Endometrium (tissue), 2 donors: ENCODE measurements around the gene DNLZ.
"Not testable (repeated sequence)": the region's sequence is repeated elsewhere in the genome, so short reads cannot be mapped to it uniquely, and the experiment has no call there.

Experiments used
- FAIRE-seq: peaks from 2 replicates; lab custom pipeline; 2012; peaks lifted over from hg19 to GRCh38; lab: Jason Lieb, UNC
- donor health status: control.
- donor health status: control.

The DNLZ gene

GRCh38 chr9:136359774-136360718 is 3.5 kb downstream of the DNLZ start:
- no peak for FAIRE-seq

- no peak for FAIRE-seq
These were observed 4.7 kb downstream of the DNLZ start for GRCh38 chr9:136358888-136359287.

GRCh38 chr9:136358016-136358415 is 5.5 kb downstream of the DNLZ start:
- no peak for FAIRE-seq

- no peak for FAIRE-seq
These were observed 6.3 kb downstream of the DNLZ start for GRCh38 chr9:136357202-136357725.

GRCh38 chr9:136355616-136356557 is 7.7 kb downstream of the DNLZ start:
- FAIRE-seq = no peak

GRCh38 chr9:136354592-136355085 is 8.9 kb downstream of the DNLZ start:
- FAIRE-seq = no peak

- FAIRE-seq = no peak
These were observed 9.6 kb downstream of the DNLZ start for GRCh38 chr9:136353757-136354488.

- no peak for FAIRE-seq
These were observed 10.5 kb downstream of the DNLZ start for GRCh38 chr9:136353088-136353487.

- no peak for FAIRE-seq
These were observed 10.9 kb downstream of the DNLZ start for GRCh38 chr9:136352682-136353081.

GRCh38 chr9:136351868-136352267 is 11.7 kb downstream of the DNLZ start:
- not testable (repeated sequence) for FAIRE-seq

GRCh38 chr9:136351252-136351800 is 12.2 kb downstream of the DNLZ start:
- no peak for FAIRE-seq

- no peak for FAIRE-seq
These were observed 14.0 kb downstream of the DNLZ start for GRCh38 chr9:136349546-136349945.

- no peak for FAIRE-seq
These were observed 14.9 kb downstream of the DNLZ start for GRCh38 chr9:136348691-136349090.

GRCh38 chr9:136347472-136348256 is 15.9 kb downstream of the DNLZ start:
- no peak for FAIRE-seq

GRCh38 chr9:136346927-136347465 is 16.5 kb downstream of the DNLZ start:
- FAIRE-seq = no peak

GRCh38 chr9:136346157-136346481 is 17.4 kb downstream of the DNLZ start:
- FAIRE-seq = no peak

GRCh38 chr9:136345281-136346156 is 18.0 kb downstream of the DNLZ start:
- FAIRE-seq = no peak

GRCh38 chr9:136344544-136345280 is 18.8 kb downstream of the DNLZ start:
- no peak for FAIRE-seq

GRCh38 chr9:136343884-136344269 is 19.7 kb downstream of the DNLZ start:
- no peak for FAIRE-seq
